ENCODE results near the gene TMPRSS13. TPM values are rescaled to one million over a fixed set of nuclear protein-coding genes. Genes with fewer than 3 reads are reported as not detected.

TMPRSS13 gene
- total RNA-seq, 4 donors from 2014 or later: not detected

DNA sequence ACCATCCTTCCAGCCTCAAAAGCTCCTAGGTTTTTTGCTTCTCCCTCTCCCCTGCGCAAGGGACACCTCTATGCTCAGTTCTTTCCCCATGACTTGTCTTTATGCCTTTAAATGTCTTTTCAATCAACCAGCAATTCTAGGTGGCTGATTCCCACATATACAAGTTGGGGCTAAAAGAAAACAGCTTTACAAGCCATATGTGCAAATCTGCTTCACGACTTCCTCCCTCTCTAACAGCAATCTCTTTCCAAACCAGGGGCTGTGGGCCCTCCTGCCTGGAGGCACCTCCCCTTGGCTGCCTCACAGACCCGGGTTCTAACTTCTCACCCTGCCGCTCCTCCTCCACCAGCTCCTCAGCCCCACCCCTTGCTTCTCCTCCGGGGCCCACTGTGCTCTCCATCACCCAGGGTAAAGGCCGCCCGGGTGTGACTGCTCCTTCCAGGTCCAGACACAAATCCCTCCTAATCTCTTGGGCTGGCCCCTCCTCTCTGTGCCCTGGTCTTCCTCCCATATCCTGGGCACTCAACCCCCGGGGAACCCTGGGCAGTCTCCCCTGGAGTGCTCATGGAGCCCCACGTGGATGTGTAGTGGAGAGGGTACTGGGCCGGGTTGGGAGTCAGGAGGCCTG is 14.1 kb downstream of the TMPRSS13 start:
- H3K4me3 ChIP-seq: no peak overlapping the region
- peaks cover 0 to 4% (median 0%) of the 10 kb centered on the region in 4 donors for H3K4me1 ChIP-seq
- H3K9me3 ChIP-seq: no peaks in the 10 kb centered on the region
- H3K27me3 ChIP-seq: peaks cover 0 to 19% (median 0%) of the 10 kb centered on the region in 4 donors
- DNase-seq (ENCODE audit: extremely low spot score): no peak
- WGBS: 71% methylated on average over 10 of the region's 10 CpGs
- intact Hi-C loops (cut with DNase I): no loop called here
- TF ChIP-seq CTCF (IDR thresholded peaks at IDR 0.05) (no peak), POLR2A (IDR thresholded peaks at IDR 0.05; ENCODE audit: low read depth) (no peak), POLR2AphosphoS5 (IDR thresholded peaks at IDR 0.05) (no peak), EP300 (IDR thresholded peaks at IDR 0.05) (no peak)
- H3K27ac ChIP-seq (replicated peaks in 1 of 4): no peak overlapping the region
- H3K36me3 ChIP-seq: no peaks in the 10 kb centered on the region

DNA sequence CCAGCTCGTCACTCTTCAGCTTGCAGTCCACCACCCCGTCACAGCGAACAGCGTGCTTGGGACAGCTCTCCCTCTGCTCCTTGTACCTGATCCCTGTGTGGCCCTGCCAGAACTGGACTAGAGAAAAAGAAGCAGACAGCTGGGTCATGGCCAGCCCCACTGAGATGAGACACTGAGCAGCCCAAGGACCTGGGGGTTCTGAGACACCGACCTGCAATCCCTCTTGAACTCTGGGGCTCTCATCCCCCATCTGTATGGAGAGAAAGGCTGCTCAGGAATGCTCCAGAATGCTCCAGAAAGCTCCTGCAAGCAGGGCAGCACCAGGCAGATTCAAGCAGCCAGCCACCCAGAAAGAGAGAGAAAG is 14.8 kb downstream of the TMPRSS13 start:
- no peak for TF ChIP-seq EP300 (IDR thresholded peaks at IDR 0.05)
- TF ChIP-seq POLR2AphosphoS5 (IDR thresholded peaks at IDR 0.05): no peak
- no peak for TF ChIP-seq CTCF (IDR thresholded peaks at IDR 0.05)
- TF ChIP-seq POLR2A (IDR thresholded peaks at IDR 0.05; ENCODE audit: low read depth): no peak
- H3K9me3 ChIP-seq: no peaks in the 10 kb centered on the region
- 84% methylated on average over 4 of the region's 5 CpGs for WGBS
- peaks cover 0 to 19% (median 0%) of the 10 kb centered on the region in 4 donors for H3K27me3 ChIP-seq
- no peak for DNase-seq (ENCODE audit: extremely low spot score)
- intact Hi-C loops (cut with DNase I): no loop called here
- H3K27ac ChIP-seq (replicated peaks in 1 of 4): no peak overlapping the region
- H3K4me1 ChIP-seq: peaks cover 0 to 3% (median 0%) of the 10 kb centered on the region in 4 donors
- H3K36me3 ChIP-seq: no peaks in the 10 kb centered on the region
- H3K4me3 ChIP-seq: no peak overlapping the region

GRCh38 chr11:117913736-117914397 is 15.3 kb downstream of the TMPRSS13 start:
- H3K27ac ChIP-seq (replicated peaks in 1 of 4): no peak overlapping the region
- H3K36me3 ChIP-seq: no peaks in the 10 kb centered on the region
- H3K4me3 ChIP-seq: no peak overlapping the region
- DNase-seq (ENCODE audit: extremely low spot score): no peak
- no peaks in the 10 kb centered on the region for H3K9me3 ChIP-seq
- WGBS: 96% methylated on average over 9 of the region's 9 CpGs
- no peaks in the 10 kb centered on the region for H3K4me1 ChIP-seq
- intact Hi-C loops (cut with DNase I): no loop called here
- no peak for TF ChIP-seq CTCF (IDR thresholded peaks at IDR 0.05)
- no peak for TF ChIP-seq EP300 (IDR thresholded peaks at IDR 0.05)
- no peak for TF ChIP-seq POLR2AphosphoS5 (IDR thresholded peaks at IDR 0.05)
- no peak for TF ChIP-seq POLR2A (IDR thresholded peaks at IDR 0.05; ENCODE audit: low read depth)
- H3K27me3 ChIP-seq: peaks cover 0 to 19% (median 0%) of the 10 kb centered on the region in 4 donors

DNA sequence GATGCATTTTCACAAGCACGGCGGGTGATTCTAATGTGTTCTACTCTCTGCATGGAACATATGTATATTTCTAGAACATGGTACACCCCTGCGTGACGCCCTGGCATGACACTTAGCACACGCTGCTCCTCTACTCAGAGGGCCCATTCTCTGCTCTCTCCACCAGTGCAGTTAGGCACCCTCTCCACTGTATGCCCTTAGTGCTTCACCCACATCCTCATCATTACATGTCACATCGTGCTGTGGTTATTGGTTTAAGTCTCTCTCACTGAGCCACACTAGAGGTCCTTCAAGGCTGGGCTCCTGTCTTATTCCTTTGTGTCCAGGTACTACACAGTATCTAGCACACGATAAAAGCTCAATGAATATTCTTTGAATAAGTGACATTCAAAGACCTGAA is 16.7 kb downstream of the TMPRSS13 start:
- DNase-seq (ENCODE audit: extremely low spot score): no peak
- H3K4me1 ChIP-seq: peaks cover 1 to 5% (median 2%) of the 10 kb centered on the region in 4 donors
- TF ChIP-seq POLR2AphosphoS5 (IDR thresholded peaks at IDR 0.05): no peak
- no peak for TF ChIP-seq CTCF (IDR thresholded peaks at IDR 0.05)
- TF ChIP-seq EP300 (IDR thresholded peaks at IDR 0.05): no peak
- no peak for TF ChIP-seq POLR2A (IDR thresholded peaks at IDR 0.05; ENCODE audit: low read depth)
- intact Hi-C loops (cut with DNase I): no loop called here
- H3K36me3 ChIP-seq: no peaks in the 10 kb centered on the region
- peaks cover 0 to 19% (median 0%) of the 10 kb centered on the region in 4 donors for H3K27me3 ChIP-seq
- 92% methylated on average over 7 of the region's 7 CpGs for WGBS
- no peaks in the 10 kb centered on the region for H3K9me3 ChIP-seq
- H3K4me3 ChIP-seq: no peak overlapping the region
- no peak overlapping the region for H3K27ac ChIP-seq (replicated peaks in 1 of 4)
